HCT116 (cell line): ENCODE data around the gene CRMP1. TPM values are rescaled to one million over a fixed set of nuclear protein-coding genes. Genes with fewer than 3 reads are reported as not detected.

Experiments
- ATAC-seq: fragments of 200-7000 bp; cut with Tn5 transposase; 2 replicates; pipeline ENCODE4 v1.9.1; 2020; ENCODE audit warnings: mild to moderate bottlenecking, moderate library complexity
- BruUV-seq: library from RNA; stranded (reverse); fragments of 400-500 nt; replicated peaks from 2 replicates; lab custom pipeline; 2021; lab: Mats Ljungman, UMichigan
- CTCF ChIA-PET: fragments of 300-600 bp; sonication (Branson Sonifier 250); formaldehyde crosslinking; loops from one replicate; lab custom pipeline; 2021; ENCODE audit warnings: antibody characterized with exemption; lab: Charles Lee
- POLR2A ChIA-PET: fragments of 300-600, 350-600 bp; sonication (Branson Sonifier 250); formaldehyde crosslinking; loops from one replicate; lab custom pipeline; 2021; ENCODE audit warnings: antibody characterized with exemption; lab: Charles Lee
- RAD21 ChIA-PET, 2 experiments: fragments of 300-600 bp; sonication (Branson Sonifier 250); formaldehyde crosslinking; loops; one replicate each; lab custom pipeline; 2023; ENCODE audit warnings: low total read pairs in 2 of 2; ENCODE audit not compliant: uncharacterized antibody in 2 of 2, unreplicated experiment in 2 of 2, low non-redundant PET in 1 of 2; lab: Charles Lee
- DNase-seq: peaks from one replicate; pipeline ENCODE4 v3.0.0-alpha.2; 2010; ENCODE audit warnings: low read depth, low spot score
- H2AFZ ChIP-seq: fragments of 200-600 bp; shearing (Covaris generic), sonication (generic); 2 replicates; pipeline ENCODE4 v1.6.1; 2017; ENCODE audit warnings: low read depth, mixed run types, mixed read lengths, antibody characterized with exemption, low read length; ENCODE audit not compliant: poor library complexity, severe bottlenecking
- H3K27ac ChIP-seq: 2 replicates; pipeline ENCODE4 v1.5.1; 2012; ENCODE audit warnings: low read depth, low read length
- H3K27me3 ChIP-seq: fragments of 200-600 bp; sonication (generic); 2 replicates; pipeline ENCODE4 v1.6.1; 2016; ENCODE audit warnings: mixed run types, low read length, mixed read lengths; ENCODE audit not compliant: insufficient read depth
- H3K36me3 ChIP-seq, 2 experiments: fragments of 200-500 bp in 1 of 2; fragments of 200-600 bp in 1 of 2; sonication (Bioruptor generic) in 1 of 2; sonication (generic) in 1 of 2; 2 replicates each; pipeline versions ENCODE4 v1.5.1 to v1.6.1; 2014 to 2016; ENCODE audit warnings: low read length in 2 of 2, inconsistent platforms in 1 of 2, mixed read lengths in 1 of 2, mixed run types in 1 of 2; ENCODE audit not compliant: insufficient read depth in 2 of 2, control insufficient read depth in 1 of 2
- H3K4me1 ChIP-seq, 2 experiments: fragments of 200-600 bp in 1 of 2; sonication (generic) in 1 of 2; 2 replicates each; pipeline versions ENCODE4 v1.5.1 to v1.6.1; 2012 to 2017; ENCODE audit warnings: low read length in 2 of 2, inconsistent platforms in 1 of 2, mild to moderate bottlenecking in 1 of 2, mixed read lengths in 1 of 2, mixed run types in 1 of 2, moderate library complexity in 1 of 2; ENCODE audit not compliant: insufficient read depth in 2 of 2, control insufficient read depth in 1 of 2
- H3K4me2 ChIP-seq: fragments of 200-600 bp; sonication (generic); 2 replicates; pipeline ENCODE4 v1.6.1; 2017; ENCODE audit warnings: mixed run types, low read length, mixed read lengths
- H3K4me3 ChIP-seq, 2 experiments: fragments of 200-600 bp in 1 of 2; sonication (generic) in 1 of 2; replicated peaks in 1 of 2; 2 replicates each; pipeline ENCODE4 v1.5.1; 2011 to 2016; ENCODE audit warnings: low read length in 2 of 2, control low read depth in 1 of 2, low read depth in 1 of 2, mild to moderate bottlenecking in 1 of 2, mixed read lengths in 1 of 2, mixed run types in 1 of 2
- H3K79me2 ChIP-seq: fragments of 200-600 bp; sonication (generic); 2 replicates; pipeline ENCODE4 v1.6.1; 2017; ENCODE audit warnings: mild to moderate bottlenecking, mixed run types, low read length, moderate library complexity, mixed read lengths; ENCODE audit not compliant: insufficient read depth
- H3K9ac ChIP-seq: fragments of 200-600 bp; sonication (generic); 2 replicates; pipeline ENCODE4 v1.6.1; 2016; ENCODE audit warnings: low read length, mixed read lengths
- H3K9me2 ChIP-seq: fragments of 200-600 bp; sonication (generic), shearing (Covaris generic); 2 replicates; pipeline ENCODE4 v1.6.1; 2017; ENCODE audit warnings: mixed run types, mild to moderate bottlenecking, moderate library complexity; ENCODE audit not compliant: insufficient read depth
- H3K9me3 ChIP-seq, 2 experiments: fragments of 200-500 bp in 1 of 2; fragments of 200-600 bp in 1 of 2; sonication (Bioruptor generic) in 1 of 2; sonication (generic) in 1 of 2; 2 replicates each; pipeline ENCODE4 v1.6.1; 2014 to 2017; ENCODE audit warnings: low read length in 2 of 2, mixed read lengths in 2 of 2, inconsistent platforms in 1 of 2, low read depth in 1 of 2, mild to moderate bottlenecking in 1 of 2, mixed run types in 1 of 2, moderate library complexity in 1 of 2; ENCODE audit not compliant: control insufficient read depth in 1 of 2, insufficient read depth in 1 of 2
- H4K20me1 ChIP-seq: fragments of 200-600 bp; sonication (generic), shearing (Covaris generic); 2 replicates; pipeline ENCODE4 v1.6.1; 2017; ENCODE audit warnings: mixed run types, mild to moderate bottlenecking, moderate library complexity; ENCODE audit not compliant: insufficient read depth
- CBX3 ChIP-seq: IDR thresholded peaks from 2 replicates; pipeline ENCODE4 v1.6.1; 2012; ENCODE audit warnings: low read depth
- CEBPB ChIP-seq: IDR thresholded peaks from 2 replicates; pipeline ENCODE4 v1.6.1; 2012; ENCODE audit warnings: low read depth
- CTCF ChIP-seq, 3 experiments: fragments of 200-600 bp in 1 of 3; sonication (generic) in 1 of 3; IDR thresholded peaks in 2 of 3; conservative IDR thresholded peaks in 1 of 3; 2 replicates each; pipeline ENCODE4 v1.5.1; 2012 to 2017; ENCODE audit warnings: low read depth in 2 of 3, low read length in 2 of 3, antibody characterized with exemption in 1 of 3, borderline replicate concordance in 1 of 3, control low read depth in 1 of 3, mild to moderate bottlenecking in 1 of 3, mixed read lengths in 1 of 3, mixed run types in 1 of 3, moderate library complexity in 1 of 3; ENCODE audit not compliant: insufficient read depth in 1 of 3
- EGR1 ChIP-seq: IDR thresholded peaks from 2 replicates; pipeline ENCODE4 v1.6.1; 2012; ENCODE audit warnings: low read depth
- ELF1 ChIP-seq: IDR thresholded peaks from 2 replicates; pipeline ENCODE4 v1.6.1; 2012; ENCODE audit warnings: low read depth, borderline replicate concordance
- EZH2 ChIP-seq: fragments of 200-600 bp; sonication (generic); IDR thresholded peaks from 2 replicates; pipeline ENCODE4 v1.6.1; 2017; ENCODE audit warnings: antibody characterized with exemption, mixed run types
- FOSL1 ChIP-seq: IDR thresholded peaks from 2 replicates; pipeline ENCODE4 v1.6.1; 2012; ENCODE audit warnings: low read depth
- JUND ChIP-seq: IDR thresholded peaks from 2 replicates; pipeline ENCODE4 v1.6.1; 2012
- MAX ChIP-seq: IDR thresholded peaks from 2 replicates; pipeline ENCODE4 v1.6.1; 2012
- POLR2A ChIP-seq: IDR thresholded peaks from 2 replicates; pipeline ENCODE4 v1.7.0; 2011; ENCODE audit warnings: borderline replicate concordance; ENCODE audit not compliant: insufficient read depth, insufficient read length; ENCODE audit errors: extremely low read depth
- POLR2AphosphoS5 ChIP-seq: IDR thresholded peaks from 2 replicates; pipeline ENCODE4 v1.6.1; 2011; ENCODE audit warnings: mild to moderate bottlenecking, low read depth, low read length, moderate library complexity
- RAD21 ChIP-seq: IDR thresholded peaks from 2 replicates; pipeline ENCODE4 v1.6.1; 2012; ENCODE audit warnings: low read depth, mild to moderate bottlenecking
- REST ChIP-seq: IDR thresholded peaks from 2 replicates; pipeline ENCODE4 v1.6.1; 2012; ENCODE audit warnings: low read depth
- TCF7L2 ChIP-seq: IDR thresholded peaks from 2 replicates; pipeline ENCODE4 v1.7.0; 2011; ENCODE audit warnings: borderline replicate concordance, inconsistent platforms; ENCODE audit not compliant: insufficient read depth, insufficient read length; ENCODE audit errors: extremely low read depth
- YY1 ChIP-seq: IDR thresholded peaks from 2 replicates; pipeline ENCODE4 v1.6.1; 2011; ENCODE audit warnings: low read length, low read depth, moderate library complexity, mild to moderate bottlenecking; ENCODE audit not compliant: insufficient replicate concordance; ENCODE audit errors: extremely low read depth
- ZBTB33 ChIP-seq: IDR thresholded peaks from 2 replicates; pipeline ENCODE4 v1.6.1; 2011; ENCODE audit warnings: mild to moderate bottlenecking, low read length, moderate library complexity; ENCODE audit not compliant: insufficient replicate concordance; ENCODE audit errors: extremely low read depth
- ZFX ChIP-seq: fragments of 450-650 bp; IDR thresholded peaks from 2 replicates; pipeline ENCODE4 v1.6.1; 2017
- ZNF274 ChIP-seq: fragments of 200-500 bp; sonication (Bioruptor generic); IDR thresholded peaks from 2 replicates; pipeline ENCODE4 v1.6.1; 2014; ENCODE audit warnings: mild to moderate bottlenecking, low read depth, low read length, inconsistent platforms
- intact Hi-C: fragments of 100-400 bp; cut with micrococcal nuclease; formaldehyde crosslinking; loops from 2 replicates; pipeline ENCODE4 v1.10.0; 2022
- total RNA-seq: library from RNA; stranded (reverse); gene quantifications from one replicate; pipeline ENCODE4 v1.2.1, GENCODE V29; 2021; ENCODE audit not compliant: unreplicated experiment

CRMP1 gene
- total RNA-seq, 1 experiment from 2014 or later, result not detected

GRCh38 chr4:5933116-5933515, 40.2 kb upstream of the CRMP1 start (continued):
- no peak for TF ChIP-seq CTCF (IDR thresholded peaks at IDR 0.05 in 2 of 3, conservative IDR thresholded peaks at IDR 0.05 in 1 of 3; ENCODE audit: borderline replicate concordance in 1 of 3, insufficient read depth in 1 of 3, low read depth in 2 of 3, low read length in 2 of 3)
- no peak for TF ChIP-seq YY1
- TF ChIP-seq ZNF274, result no peak
- no peak for TF ChIP-seq POLR2AphosphoS5
- TF ChIP-seq, all 23 proteins: peak for 0

- H3K4me2 ChIP-seq, result no peak overlapping the region
- H3K9me3 ChIP-seq, result no peaks in the 10 kb centered on the region
- H4K20me1 ChIP-seq, result no peaks in the 10 kb centered on the region
- H3K27ac ChIP-seq, result no peak overlapping the region
- intact Hi-C loops, result no loop called here
- no peaks in the 10 kb centered on the region for H3K9me2 ChIP-seq
- H3K36me3 ChIP-seq, result no peaks in the 10 kb centered on the region
- POLR2A ChIA-PET, result no interaction called here
- TF ChIP-seq ZFX (no peak), YY1 (no peak), RAD21 (no peak), FOSL1 (no peak), ELF1 (no peak), MAX (no peak), POLR2A (no peak), TCF7L2 (no peak), REST (no peak), CBX3 (no peak), ZBTB33 (no peak), EGR1 (no peak), EZH2 (no peak), JUND (no peak), CEBPB (no peak)
- DNase-seq (no peak), ATAC-seq (no peak)
- CTCF ChIA-PET, result no interaction called here
- peaks cover 73% of the 10 kb centered on the region for H3K27me3 ChIP-seq
- no peak overlapping the region for H3K9ac ChIP-seq
- RAD21 ChIA-PET, result no interaction called here
- H3K4me3 ChIP-seq, result no peak overlapping the region
- no peaks in the 10 kb centered on the region for H3K79me2 ChIP-seq
- no TSS peak for BruUV-seq
- peaks cover 0 to 3% of the 10 kb centered on the region in 2 experiments; a peak in 1 of 4 replicates for H3K4me1 ChIP-seq
- H2AFZ ChIP-seq, result no peak overlapping the region
These were observed 39.2 kb upstream of the CRMP1 start for GRCh38 chr4:5932035-5932568.
